IMR-90 (cell line): ENCODE results near the gene KIAA0408. TPM values are rescaled to one million over a fixed set of nuclear protein-coding genes. Genes with fewer than 3 reads are reported as not detected.

Experiments used
- ATAC-seq: fragments of 200-7000 bp; cut with Tn5 transposase; 2 replicates; pipeline ENCODE4 v1.9.1; 2020; ENCODE audit warnings: low read depth, mild to moderate bottlenecking, moderate library complexity
- BruUV-seq: library from RNA; stranded (reverse); fragments of 400-500 nt; replicated peaks from 2 replicates; lab custom pipeline; 2021; lab: Mats Ljungman, UMichigan
- CTCF ChIA-PET: fragments of 300-600 bp; formaldehyde crosslinking; extraction: SDS; loops from one replicate; lab custom pipeline; 2021; ENCODE audit warnings: antibody characterized with exemption; lab: Yijun Ruan, JAX
- POLR2A ChIA-PET: fragments of 300-600 bp; sonication (Branson Sonifier 250); formaldehyde crosslinking; loops from one replicate; lab custom pipeline; 2022; ENCODE audit warnings: antibody characterized with exemption; ENCODE audit not compliant: unreplicated experiment; lab: Charles Lee
- DNase-seq: peaks from one replicate; pipeline ENCODE4 v3.0.0; 2013
- H2AFZ ChIP-seq: replicated peaks from 2 replicates; pipeline ENCODE3; 2013; ENCODE audit warnings: low read length, mild to moderate bottlenecking; ENCODE audit not compliant: poor library complexity
- H2AK5ac ChIP-seq: 2 replicates; pipeline ENCODE4 v1.6.1; 2013; ENCODE audit warnings: low read depth, low read length, inconsistent platforms
- H2AK9ac ChIP-seq: replicated peaks from 2 replicates; pipeline ENCODE3; 2013; ENCODE audit warnings: mild to moderate bottlenecking, low read depth, low read length, moderate library complexity; ENCODE audit not compliant: poor library complexity
- H2BK120ac ChIP-seq: 2 replicates; pipeline ENCODE4 v1.6.1; 2013; ENCODE audit warnings: low read depth, low read length, inconsistent platforms
- H2BK15ac ChIP-seq: 3 replicates; pipeline ENCODE4 v1.6.1; 2013; ENCODE audit warnings: low read depth, low read length, inconsistent platforms
- H2BK20ac ChIP-seq: 2 replicates; pipeline ENCODE4 v1.6.1; 2013; ENCODE audit warnings: low read depth, mild to moderate bottlenecking, inconsistent platforms, low read length, moderate library complexity
- H2BK5ac ChIP-seq: 2 replicates; pipeline ENCODE4 v1.6.1; 2013; ENCODE audit warnings: mild to moderate bottlenecking, low read depth, low read length, inconsistent platforms; ENCODE audit not compliant: poor library complexity, severe bottlenecking
- H3K14ac ChIP-seq: replicated peaks from 2 replicates; pipeline ENCODE4 v1.6.1; 2013; ENCODE audit warnings: low read depth, low read length, inconsistent platforms
- H3K18ac ChIP-seq: 2 replicates; pipeline ENCODE4 v1.6.1; 2013; ENCODE audit warnings: low read depth, low read length, control low read depth
- H3K23ac ChIP-seq: 2 replicates; pipeline ENCODE4 v1.6.1; 2013; ENCODE audit warnings: low read depth, low read length, inconsistent platforms
- H3K27ac ChIP-seq: 2 replicates; pipeline ENCODE4 v1.5.1; 2013; ENCODE audit warnings: mild to moderate bottlenecking, control low read depth, low read length; ENCODE audit not compliant: insufficient read depth
- H3K27me3 ChIP-seq: 2 replicates; pipeline ENCODE4 v1.6.1; 2013; ENCODE audit warnings: low read length; ENCODE audit not compliant: control insufficient read depth, insufficient read depth
- H3K36me3 ChIP-seq: 2 replicates; pipeline ENCODE4 v1.6.1; 2013; ENCODE audit warnings: low read length, mixed read lengths; ENCODE audit not compliant: control insufficient read depth, insufficient read depth
- H3K4ac ChIP-seq: 2 replicates; pipeline ENCODE4 v1.6.1; 2013; ENCODE audit warnings: low read depth, low read length, inconsistent platforms
- H3K4me1 ChIP-seq: 2 replicates; pipeline ENCODE4 v1.6.1; 2013; ENCODE audit warnings: low read length, mixed read lengths; ENCODE audit not compliant: control insufficient read depth, insufficient read depth
- H3K4me2 ChIP-seq: 2 replicates; pipeline ENCODE4 v1.6.1; 2013; ENCODE audit warnings: low read depth, mild to moderate bottlenecking, control low read depth, low read length, moderate library complexity
- H3K4me3 ChIP-seq: 2 replicates; pipeline ENCODE4 v1.5.1; 2013; ENCODE audit warnings: low read depth, mild to moderate bottlenecking, control low read depth, low read length, moderate library complexity; ENCODE audit not compliant: insufficient read depth
- H3K56ac ChIP-seq: 2 replicates; pipeline ENCODE4 v1.6.1; 2013; ENCODE audit warnings: low read length, inconsistent platforms; ENCODE audit not compliant: insufficient read depth; ENCODE audit errors: extremely low read depth
- H3K79me1 ChIP-seq, 2 experiments: 2 replicates each; pipeline ENCODE4 v1.6.1; 2013; ENCODE audit warnings: low read length in 2 of 2, inconsistent platforms in 1 of 2, low read depth in 1 of 2
- H3K9ac ChIP-seq: 2 replicates; pipeline ENCODE4 v1.6.1; 2013; ENCODE audit warnings: low read depth, low read length, control low read depth
- H3K9me1 ChIP-seq: 2 replicates; pipeline ENCODE4 v1.6.1; 2013; ENCODE audit warnings: low read length, inconsistent platforms; ENCODE audit not compliant: insufficient read depth
- H3K9me3 ChIP-seq: 2 replicates; pipeline ENCODE4 v1.6.1; 2013; ENCODE audit warnings: low read length; ENCODE audit not compliant: control insufficient read depth, insufficient read depth
- H4K20me1 ChIP-seq: 2 replicates; pipeline ENCODE4 v1.6.1; 2013; ENCODE audit warnings: low read length, inconsistent platforms; ENCODE audit not compliant: insufficient read depth
- H4K5ac ChIP-seq: 2 replicates; pipeline ENCODE4 v1.6.1; 2013; ENCODE audit warnings: mild to moderate bottlenecking, low read depth, low read length, control low read depth
- H4K8ac ChIP-seq, 2 experiments: 2 replicates each; pipeline ENCODE4 v1.6.1; 2013; ENCODE audit warnings: low read depth in 2 of 2, low read length in 2 of 2, control low read depth in 1 of 2, inconsistent platforms in 1 of 2
- H4K91ac ChIP-seq: 2 replicates; pipeline ENCODE4 v1.6.1; 2013; ENCODE audit warnings: low read depth, low read length, inconsistent platforms; ENCODE audit not compliant: insufficient read depth
- CEBPB ChIP-seq: IDR thresholded peaks from 2 replicates; pipeline ENCODE4 v1.6.1; 2012; ENCODE audit warnings: low read depth, low read length, improper control_type of control experiment
- CTCF ChIP-seq: conservative IDR thresholded peaks from 2 replicates; pipeline ENCODE4 v1.5.1; 2012; ENCODE audit warnings: mild to moderate bottlenecking, low read depth, low read length, improper control_type of control experiment
- WGBS, 2 experiments: methylation state at CpG; one replicate each; pipeline versions ENCODE4 v1.1.5 to v1.1.7; 2013; ENCODE audit warnings: missing lambda C conversion rate in 2 of 2; ENCODE audit not compliant: insufficient read length in 1 of 2; ENCODE audit errors: extremely low coverage in 2 of 2; 5-methylcytosine and 5-hydroxymethylcytosine counted together
- dilution Hi-C: fragments of 300-500 bp; cut with HindIII; formaldehyde crosslinking; loops from one replicate; pipeline ENCODE4 v1.14.3; 2018; ENCODE audit warnings: low sequenced_read_pairs; ENCODE audit not compliant: unreplicated experiment
- in situ Hi-C: fragments of 300-500 bp; cut with MboI; formaldehyde crosslinking; loops from 3 replicates; pipeline ENCODE4 v1.14.3; 2019; ENCODE audit warnings: low sequenced_read_pairs, inconsistent platforms, mixed read lengths
- intact Hi-C: fragments of 100-400 bp; cut with micrococcal nuclease; formaldehyde crosslinking; loops from 2 replicates; pipeline ENCODE4 v1.10.0; 2022
- polyA plus RNA-seq, 3 experiments: library from polyadenylated mRNA; depleted of rRNA; stranded (reverse); fragments of >200 nt; gene quantifications; 2 replicates each; pipeline ENCODE4 v1.2.3, GENCODE V29; 2012; ENCODE audit warnings: low replicate concordance in 1 of 3
- total RNA-seq: library from RNA; depleted of rRNA; stranded (reverse); fragments of >200 nt; gene quantifications from 2 replicates; pipeline ENCODE4 v1.2.3, GENCODE V29; 2012

KIAA0408 gene
- total and polyA plus RNA-seq, 2 of the 4 experiments (the other 2 are of a cell fraction), result 0.90 to 2.9 TPM

DNA sequence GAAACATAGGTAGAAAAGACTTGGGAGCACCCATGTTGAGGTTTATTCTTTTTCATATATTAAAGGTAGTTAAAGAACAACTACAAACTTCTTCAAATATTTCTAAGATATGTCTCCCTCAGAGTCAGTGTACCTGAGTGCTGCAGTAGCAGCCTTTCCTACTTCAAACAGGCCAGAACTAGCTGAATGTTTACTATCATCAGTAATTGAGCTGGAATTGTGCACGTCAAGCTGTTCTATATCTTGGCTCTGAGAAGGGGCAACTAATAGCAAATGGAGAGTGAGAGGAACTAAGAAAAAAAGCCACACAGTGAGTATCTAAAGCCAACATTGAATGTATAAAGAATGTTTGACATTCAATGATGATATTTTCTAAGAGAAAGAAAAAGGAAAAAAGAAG, 38.2 kb upstream of the KIAA0408 start:
- no peak overlapping the region for H2AFZ ChIP-seq
- H3K27ac ChIP-seq, result no peak overlapping the region
- WGBS, 2 experiments, result no CpG with 5 or more reads among the region's 1 CpG
- no peak overlapping the region for H3K14ac ChIP-seq
- no peaks in the 10 kb centered on the region for H3K36me3 ChIP-seq
- no peak overlapping the region for H4K8ac ChIP-seq
- H2AK9ac ChIP-seq, result no peak overlapping the region
- no peak overlapping the region for H3K9ac ChIP-seq
- no peak overlapping the region for H2BK20ac ChIP-seq
- H3K18ac ChIP-seq, result no peak overlapping the region
- ATAC-seq (no peak), DNase-seq (no peak)
- H3K4me3 ChIP-seq, result no peak overlapping the region
- no peaks in the 10 kb centered on the region for H3K79me1 ChIP-seq
- no peak overlapping the region for H3K56ac ChIP-seq
- H3K4ac ChIP-seq, result no peak overlapping the region
- no peaks in the 10 kb centered on the region for H3K9me3 ChIP-seq
- H3K23ac ChIP-seq, result no peak overlapping the region
- no peak overlapping the region for H2BK15ac ChIP-seq
- no peak for TF ChIP-seq CEBPB
- no peak for TF ChIP-seq CTCF
- CTCF ChIA-PET, result interaction anchor here (4.0 kb wide), 1 partner anchor 19 kb away, joined by 26 read pairs; no protein-coding TSS in a partner anchor
- intact Hi-C loops (no loop called here), dilution Hi-C loops (no loop called here), in situ Hi-C loops (no loop called here)
- H3K4me1 ChIP-seq, result no peaks in the 10 kb centered on the region
- H2AK5ac ChIP-seq, result no peak overlapping the region
- no peak overlapping the region for H3K4me2 ChIP-seq
- no peaks in the 10 kb centered on the region for H4K20me1 ChIP-seq
- no peaks in the 10 kb centered on the region for H3K27me3 ChIP-seq
- POLR2A ChIA-PET, result no interaction called here
- H3K9me1 ChIP-seq, result no peaks in the 10 kb centered on the region
- H2BK120ac ChIP-seq, result no peak overlapping the region
- no peak overlapping the region for H4K5ac ChIP-seq
- no TSS peak for BruUV-seq
- no peak overlapping the region for H4K91ac ChIP-seq
- no peak overlapping the region for H2BK5ac ChIP-seq
